WTC11 (cell line): Measurements from ENCODE around the gene DAP3. TPM values are rescaled to one million over a fixed set of nuclear protein-coding genes. Genes with fewer than 3 reads are reported as not detected.

ENCODE experiments used
- ATAC-seq: fragments of 200-7000 bp; cut with Tn5 transposase; 2 replicates; pipeline ENCODE4 v1.10.0; 2021; ENCODE audit warnings: mild to moderate bottlenecking, moderate library complexity
- CTCF ChIA-PET: fragments of 300-600 bp; sonication (Branson Sonifier 250); formaldehyde crosslinking; loops from one replicate; lab custom pipeline; 2021; ENCODE audit warnings: antibody characterized with exemption; lab: Charles Lee
- POLR2A ChIA-PET: fragments of 350-600 bp; sonication (Branson Sonifier 250); formaldehyde crosslinking; loops from one replicate; lab custom pipeline; 2021; ENCODE audit warnings: antibody characterized with exemption; lab: Charles Lee
- DNase-seq: peaks from one replicate; pipeline ENCODE4 v3.0.0; 2021; ENCODE audit warnings: low spot score
- H3K27ac Mint-ChIP-seq: 2 replicates; pipeline ENCODE4 v1.8.0; 2021; ENCODE audit warnings: mixed read lengths
- H3K27me3 Mint-ChIP-seq: 2 replicates; pipeline ENCODE4 v1.8.0; 2021; ENCODE audit warnings: low read depth, mild to moderate bottlenecking, moderate library complexity, mixed read lengths
- H3K36me3 Mint-ChIP-seq: 2 replicates; pipeline ENCODE4 v1.8.0; 2021; ENCODE audit warnings: mixed read lengths
- H3K4me1 Mint-ChIP-seq: 2 replicates; pipeline ENCODE4 v1.8.0; 2022; ENCODE audit warnings: mixed read lengths
- H3K4me3 Mint-ChIP-seq: 2 replicates; pipeline ENCODE4 v1.8.0; 2021; ENCODE audit warnings: mild to moderate bottlenecking, moderate library complexity, mixed read lengths
- H3K9me3 Mint-ChIP-seq: 2 replicates; pipeline ENCODE4 v1.8.0; 2021; ENCODE audit warnings: mixed read lengths
- ATF1 ChIP-seq: sonication (generic); formaldehyde crosslinking; IDR thresholded peaks from 2 replicates; pipeline ENCODE4 v1.8.1; 2023; ENCODE audit warnings: mild to moderate bottlenecking, moderate library complexity, missing genetic modification reagents
- FOXK1 ChIP-seq: sonication (generic); formaldehyde crosslinking; IDR thresholded peaks from 2 replicates; pipeline ENCODE4 v1.8.0; 2022; ENCODE audit warnings: mild to moderate bottlenecking, moderate library complexity, missing genetic modification reagents
- GRHL2 ChIP-seq: fragments of 250-450 bp; sonication (Bioruptor Pico); IDR thresholded peaks from 2 replicates; pipeline ENCODE4 v1.8.0; 2022; ENCODE audit warnings: mild to moderate bottlenecking, moderate library complexity; ENCODE audit not compliant: insufficient replicate concordance, severe bottlenecking
- KAT7 ChIP-seq: sonication (generic); formaldehyde crosslinking; IDR thresholded peaks from 2 replicates; pipeline ENCODE4 v1.8.1; 2023; ENCODE audit warnings: missing genetic modification reagents, mild to moderate bottlenecking, borderline replicate concordance
- MXD4 ChIP-seq: fragments of 250-450 bp; sonication (Bioruptor Pico); IDR thresholded peaks from 2 replicates; pipeline ENCODE4 v1.8.0; 2021; ENCODE audit warnings: mild to moderate bottlenecking, moderate library complexity, borderline replicate concordance
- MYBL2 ChIP-seq: sonication (generic); formaldehyde crosslinking; IDR thresholded peaks from 2 replicates; pipeline ENCODE4 v1.8.1; 2023; ENCODE audit warnings: mild to moderate bottlenecking, moderate library complexity, missing genetic modification reagents
- NR1H2 ChIP-seq: sonication (generic); formaldehyde crosslinking; IDR thresholded peaks from 2 replicates; pipeline ENCODE4 v1.9.0; 2021; ENCODE audit warnings: mild to moderate bottlenecking, moderate library complexity, missing genetic modification reagents
- OVOL2 ChIP-seq: fragments of 250-450 bp; sonication (Bioruptor Pico); IDR thresholded peaks from 2 replicates; pipeline ENCODE4 v1.9.0; 2021; ENCODE audit warnings: mild to moderate bottlenecking, borderline replicate concordance
- RELA ChIP-seq: sonication (generic); formaldehyde crosslinking; IDR thresholded peaks from 2 replicates; pipeline ENCODE4 v1.8.1; 2022; ENCODE audit warnings: missing genetic modification reagents, mild to moderate bottlenecking, borderline replicate concordance
- SMAD3 ChIP-seq: sonication (generic); formaldehyde crosslinking; IDR thresholded peaks from 2 replicates; pipeline ENCODE4 v1.8.0; 2022; ENCODE audit warnings: missing genetic modification reagents, mild to moderate bottlenecking, borderline replicate concordance
- TCF7 ChIP-seq: sonication (generic); formaldehyde crosslinking; IDR thresholded peaks from 2 replicates; pipeline ENCODE4 v1.8.0; 2022; ENCODE audit warnings: mild to moderate bottlenecking, low read depth, missing genetic modification reagents, moderate library complexity
- TEAD1 ChIP-seq: sonication (generic); formaldehyde crosslinking; IDR thresholded peaks from 2 replicates; pipeline ENCODE4 v1.8.0; 2022; ENCODE audit warnings: mild to moderate bottlenecking, missing genetic modification reagents
- TEAD4 ChIP-seq: sonication (generic); formaldehyde crosslinking; IDR thresholded peaks from 2 replicates; pipeline ENCODE4 v1.8.0; 2022; ENCODE audit warnings: mild to moderate bottlenecking, missing genetic modification reagents
- ZNF121 ChIP-seq: sonication (generic); formaldehyde crosslinking; IDR thresholded peaks from 2 replicates; pipeline ENCODE4 v1.8.0; 2023; ENCODE audit warnings: missing genetic modification reagents
- ZNF138 ChIP-seq: sonication (generic); formaldehyde crosslinking; conservative IDR thresholded peaks from 2 replicates; pipeline ENCODE4 v1.8.1; 2022; ENCODE audit warnings: mild to moderate bottlenecking, moderate library complexity, missing genetic modification reagents
- ZNF317 ChIP-seq: sonication (generic); formaldehyde crosslinking; IDR thresholded peaks from 2 replicates; pipeline ENCODE4 v1.8.1; 2023; ENCODE audit warnings: low read depth, mild to moderate bottlenecking, moderate library complexity, missing genetic modification reagents, borderline replicate concordance
- ZNF396 ChIP-seq: fragments of 250-450 bp; sonication (Bioruptor Pico); IDR thresholded peaks from 2 replicates; pipeline ENCODE4 v1.8.0; 2021; ENCODE audit warnings: mild to moderate bottlenecking, moderate library complexity, borderline replicate concordance
- total RNA-seq: library from RNA; stranded (reverse); gene quantifications from 3 replicates; pipeline ENCODE4 v1.2.3, GENCODE V29; 2021
- TF ChIP-seq, protein P1 (sequence below): sonication (generic); formaldehyde crosslinking; IDR thresholded peaks from 2 replicates; pipeline ENCODE4 v1.8.0; 2023; ENCODE audit warnings: missing genetic modification reagents
- TF ChIP-seq, protein P2 (sequence below): sonication (generic); formaldehyde crosslinking; IDR thresholded peaks from 2 replicates; pipeline ENCODE4 v1.8.1; 2022; ENCODE audit warnings: missing genetic modification reagents, borderline replicate concordance
- TF ChIP-seq, protein P3 (sequence below): sonication (generic); formaldehyde crosslinking; IDR thresholded peaks from 2 replicates; pipeline ENCODE4 v1.8.1; 2023; ENCODE audit warnings: mild to moderate bottlenecking, missing genetic modification reagents
- TF ChIP-seq, protein P4 (sequence below): sonication (generic); formaldehyde crosslinking; IDR thresholded peaks from 2 replicates; pipeline ENCODE4 v1.8.1; 2022; ENCODE audit warnings: mild to moderate bottlenecking, missing genetic modification reagents, moderate library complexity, borderline replicate concordance
- TF ChIP-seq, protein P5 (sequence below): sonication (generic); formaldehyde crosslinking; IDR thresholded peaks from 2 replicates; pipeline ENCODE4 v1.8.1; 2022; ENCODE audit warnings: low read depth, missing genetic modification reagents, borderline replicate concordance
- TF ChIP-seq, protein P6 (sequence below): fragments of 250-450 bp; sonication (Bioruptor Pico); IDR thresholded peaks from 2 replicates; pipeline ENCODE4 v1.9.0; 2021; ENCODE audit warnings: mild to moderate bottlenecking, borderline replicate concordance

The DAP3 gene
- total RNA-seq, 1 experiment from 2014 or later, result 109 TPM

DNA sequence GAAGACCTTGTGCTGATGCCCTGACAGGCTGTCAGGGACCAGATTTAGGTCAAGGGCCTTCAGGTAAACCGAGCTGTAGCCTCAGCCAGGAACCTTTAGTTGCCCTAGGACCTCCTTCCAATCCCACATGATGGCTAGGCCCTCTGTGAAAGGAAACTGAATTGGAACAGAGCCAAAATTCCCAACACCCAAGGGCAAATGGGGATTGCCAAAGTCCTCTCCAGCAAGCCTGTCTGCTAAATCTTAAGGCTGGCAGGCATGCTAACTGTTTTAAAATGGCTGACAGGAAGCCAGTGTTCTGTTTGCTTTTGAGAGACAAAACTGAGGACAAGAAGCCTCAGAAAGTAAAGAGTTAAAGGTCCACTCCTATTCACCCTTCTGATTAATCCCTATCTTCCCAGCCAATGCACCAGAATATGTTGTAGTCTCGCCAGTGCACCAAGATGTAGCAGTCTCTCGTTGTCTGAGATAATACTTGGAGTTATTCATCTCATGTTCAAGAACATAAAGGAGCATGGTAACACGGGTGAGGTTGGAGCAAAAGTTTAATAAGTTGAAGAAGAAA, 43.8 kb upstream of the DAP3 start:
- H3K36me3 Mint-ChIP-seq, result peaks cover 34% of the 10 kb centered on the region
- H3K4me1 Mint-ChIP-seq, result peaks cover 5% of the 10 kb centered on the region
- H3K27me3 Mint-ChIP-seq, result peaks cover 24% of the 10 kb centered on the region
- CTCF ChIA-PET, result no interaction called here
- no peak overlapping the region for H3K4me3 Mint-ChIP-seq
- ATAC-seq (no peak), DNase-seq (no peak)
- H3K27ac Mint-ChIP-seq, result no peak overlapping the region
- H3K9me3 Mint-ChIP-seq, result peaks cover 36% of the 10 kb centered on the region
- POLR2A ChIA-PET, result no interaction called here
- no peak for TF ChIP-seq KAT7 (CRISPR knock-in tag)
- no peak for TF ChIP-seq FOXK1
- TF ChIP-seq ATF1 (CRISPR knock-in tag), result no peak
- no peak for TF ChIP-seq RELA (CRISPR knock-in tag)
- TF ChIP-seq ZNF121, result no peak
- no peak for TF ChIP-seq TEAD1 (CRISPR knock-in tag)
- TF ChIP-seq, protein P1, sequence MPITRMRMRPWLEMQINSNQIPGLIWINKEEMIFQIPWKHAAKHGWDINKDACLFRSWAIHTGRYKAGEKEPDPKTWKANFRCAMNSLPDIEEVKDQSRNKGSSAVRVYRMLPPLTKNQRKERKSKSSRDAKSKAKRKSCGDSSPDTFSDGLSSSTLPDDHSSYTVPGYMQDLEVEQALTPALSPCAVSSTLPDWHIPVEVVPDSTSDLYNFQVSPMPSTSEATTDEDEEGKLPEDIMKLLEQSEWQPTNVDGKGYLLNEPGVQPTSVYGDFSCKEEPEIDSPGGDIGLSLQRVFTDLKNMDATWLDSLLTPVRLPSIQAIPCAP (CRISPR knock-in tag), result no peak
- no peak for TF ChIP-seq NR1H2 (CRISPR knock-in tag)
- no peak for TF ChIP-seq ZNF396 (CRISPR knock-in tag)
- no peak for TF ChIP-seq TEAD4 (CRISPR knock-in tag)
- TF ChIP-seq, protein P2, sequence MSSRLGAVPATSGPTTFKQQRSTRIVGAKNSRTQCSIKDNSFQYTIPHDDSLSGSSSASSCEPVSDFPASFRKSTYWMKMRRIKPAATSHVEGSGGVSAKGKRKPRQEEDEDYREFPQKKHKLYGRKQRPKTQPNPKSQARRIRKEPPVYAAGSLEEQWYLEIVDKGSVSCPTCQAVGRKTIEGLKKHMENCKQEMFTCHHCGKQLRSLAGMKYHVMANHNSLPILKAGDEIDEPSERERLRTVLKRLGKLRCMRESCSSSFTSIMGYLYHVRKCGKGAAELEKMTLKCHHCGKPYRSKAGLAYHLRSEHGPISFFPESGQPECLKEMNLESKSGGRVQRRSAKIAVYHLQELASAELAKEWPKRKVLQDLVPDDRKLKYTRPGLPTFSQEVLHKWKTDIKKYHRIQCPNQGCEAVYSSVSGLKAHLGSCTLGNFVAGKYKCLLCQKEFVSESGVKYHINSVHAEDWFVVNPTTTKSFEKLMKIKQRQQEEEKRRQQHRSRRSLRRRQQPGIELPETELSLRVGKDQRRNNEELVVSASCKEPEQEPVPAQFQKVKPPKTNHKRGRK (CRISPR knock-in tag), result no peak
- no peak for TF ChIP-seq ZNF138 (CRISPR knock-in tag)
- TF ChIP-seq GRHL2 (CRISPR knock-in tag), result no peak
- TF ChIP-seq, protein P3, sequence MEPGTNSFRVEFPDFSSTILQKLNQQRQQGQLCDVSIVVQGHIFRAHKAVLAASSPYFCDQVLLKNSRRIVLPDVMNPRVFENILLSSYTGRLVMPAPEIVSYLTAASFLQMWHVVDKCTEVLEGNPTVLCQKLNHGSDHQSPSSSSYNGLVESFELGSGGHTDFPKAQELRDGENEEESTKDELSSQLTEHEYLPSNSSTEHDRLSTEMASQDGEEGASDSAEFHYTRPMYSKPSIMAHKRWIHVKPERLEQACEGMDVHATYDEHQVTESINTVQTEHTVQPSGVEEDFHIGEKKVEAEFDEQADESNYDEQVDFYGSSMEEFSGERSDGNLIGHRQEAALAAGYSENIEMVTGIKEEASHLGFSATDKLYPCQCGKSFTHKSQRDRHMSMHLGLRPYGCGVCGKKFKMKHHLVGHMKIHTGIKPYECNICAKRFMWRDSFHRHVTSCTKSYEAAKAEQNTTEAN (CRISPR knock-in tag), result no peak
- TF ChIP-seq SMAD3, result no peak
- TF ChIP-seq, protein P4, sequence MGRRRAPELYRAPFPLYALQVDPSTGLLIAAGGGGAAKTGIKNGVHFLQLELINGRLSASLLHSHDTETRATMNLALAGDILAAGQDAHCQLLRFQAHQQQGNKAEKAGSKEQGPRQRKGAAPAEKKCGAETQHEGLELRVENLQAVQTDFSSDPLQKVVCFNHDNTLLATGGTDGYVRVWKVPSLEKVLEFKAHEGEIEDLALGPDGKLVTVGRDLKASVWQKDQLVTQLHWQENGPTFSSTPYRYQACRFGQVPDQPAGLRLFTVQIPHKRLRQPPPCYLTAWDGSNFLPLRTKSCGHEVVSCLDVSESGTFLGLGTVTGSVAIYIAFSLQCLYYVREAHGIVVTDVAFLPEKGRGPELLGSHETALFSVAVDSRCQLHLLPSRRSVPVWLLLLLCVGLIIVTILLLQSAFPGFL, result no peak
- TF ChIP-seq, all 79 proteins: peak for 0

DNA sequence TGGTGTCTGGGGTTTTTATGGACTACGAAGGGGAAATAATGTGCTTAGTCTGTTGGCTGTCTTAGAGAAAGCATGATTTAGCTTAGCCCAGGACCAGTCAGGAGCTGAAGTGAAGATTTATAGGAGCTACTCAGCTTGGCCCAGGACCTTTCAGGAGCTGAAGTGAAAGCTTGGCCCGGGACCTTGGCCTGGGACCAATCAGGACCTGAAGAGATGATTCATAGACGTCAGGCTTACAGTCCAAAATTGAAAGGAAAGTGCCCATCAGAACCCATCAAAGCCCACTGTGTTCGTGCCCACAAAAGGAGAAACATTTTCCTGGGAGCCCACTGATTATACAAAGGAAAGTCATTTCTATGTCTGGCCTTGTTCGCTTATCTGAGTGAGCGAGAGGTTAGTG, 43.2 kb upstream of the DAP3 start:
- H3K4me3 Mint-ChIP-seq, result no peak overlapping the region
- peaks cover 24% of the 10 kb centered on the region for H3K27me3 Mint-ChIP-seq
- ATAC-seq (no peak), DNase-seq (no peak)
- no peak overlapping the region for H3K27ac Mint-ChIP-seq
- H3K36me3 Mint-ChIP-seq, result peaks cover 30% of the 10 kb centered on the region
- POLR2A ChIA-PET, result no interaction called here
- H3K9me3 Mint-ChIP-seq, result peaks cover 37% of the 10 kb centered on the region
- TF ChIP-seq MYBL2 (CRISPR knock-in tag) (no peak), MXD4 (CRISPR knock-in tag) (no peak), RELA (CRISPR knock-in tag) (no peak)
- TF ChIP-seq, all 79 proteins: peak for 0
- H3K4me1 Mint-ChIP-seq, result peaks cover 5% of the 10 kb centered on the region
- CTCF ChIA-PET, result no interaction called here

DNA sequence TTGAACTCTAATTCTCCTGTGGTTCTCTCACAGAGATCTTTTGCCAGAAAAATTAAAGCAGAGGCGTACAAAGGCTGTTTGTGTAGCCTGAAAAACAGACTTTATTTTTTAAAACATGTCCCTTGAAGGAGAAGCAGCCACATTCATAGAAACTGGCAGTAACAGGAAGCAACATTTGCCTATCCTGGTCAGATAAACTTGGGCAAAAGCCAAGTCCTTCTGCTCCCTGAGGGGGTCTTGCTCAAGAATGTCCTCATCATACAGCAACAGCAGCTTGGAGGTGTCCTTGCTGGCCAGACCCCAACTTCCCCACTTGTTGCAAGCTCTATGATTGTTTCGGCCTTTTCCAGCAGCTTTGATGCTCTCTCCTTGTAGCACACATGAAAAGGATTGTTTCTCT, 42.6 kb upstream of the DAP3 start:
- Mint-ChIP-seq H3K4me3 (no peak overlapping the region), H3K4me1 (peaks cover 5% of the 10 kb centered on the region), H3K9me3 (peaks cover 37% of the 10 kb centered on the region), H3K36me3 (peaks cover 28% of the 10 kb centered on the region), H3K27me3 (peaks cover 23% of the 10 kb centered on the region), H3K27ac (no peak overlapping the region)
- ChIA-PET POLR2A (interaction anchor here (0.5 kb wide), 1 partner anchor 89 kb away, joined by 3 read pairs; no protein-coding TSS in a partner anchor), CTCF (no interaction called here)
- ATAC-seq (no peak), DNase-seq (no peak)
- TF ChIP-seq ZNF317 (CRISPR knock-in tag), result no peak
- TF ChIP-seq, protein P5, sequence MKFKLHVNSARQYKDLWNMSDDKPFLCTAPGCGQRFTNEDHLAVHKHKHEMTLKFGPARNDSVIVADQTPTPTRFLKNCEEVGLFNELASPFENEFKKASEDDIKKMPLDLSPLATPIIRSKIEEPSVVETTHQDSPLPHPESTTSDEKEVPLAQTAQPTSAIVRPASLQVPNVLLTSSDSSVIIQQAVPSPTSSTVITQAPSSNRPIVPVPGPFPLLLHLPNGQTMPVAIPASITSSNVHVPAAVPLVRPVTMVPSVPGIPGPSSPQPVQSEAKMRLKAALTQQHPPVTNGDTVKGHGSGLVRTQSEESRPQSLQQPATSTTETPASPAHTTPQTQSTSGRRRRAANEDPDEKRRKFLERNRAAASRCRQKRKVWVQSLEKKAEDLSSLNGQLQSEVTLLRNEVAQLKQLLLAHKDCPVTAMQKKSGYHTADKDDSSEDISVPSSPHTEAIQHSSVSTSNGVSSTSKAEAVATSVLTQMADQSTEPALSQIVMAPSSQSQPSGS (CRISPR knock-in tag), result no peak
- TF ChIP-seq OVOL2 (CRISPR knock-in tag), result no peak
- TF ChIP-seq TCF7, result no peak
- TF ChIP-seq, protein P6, sequence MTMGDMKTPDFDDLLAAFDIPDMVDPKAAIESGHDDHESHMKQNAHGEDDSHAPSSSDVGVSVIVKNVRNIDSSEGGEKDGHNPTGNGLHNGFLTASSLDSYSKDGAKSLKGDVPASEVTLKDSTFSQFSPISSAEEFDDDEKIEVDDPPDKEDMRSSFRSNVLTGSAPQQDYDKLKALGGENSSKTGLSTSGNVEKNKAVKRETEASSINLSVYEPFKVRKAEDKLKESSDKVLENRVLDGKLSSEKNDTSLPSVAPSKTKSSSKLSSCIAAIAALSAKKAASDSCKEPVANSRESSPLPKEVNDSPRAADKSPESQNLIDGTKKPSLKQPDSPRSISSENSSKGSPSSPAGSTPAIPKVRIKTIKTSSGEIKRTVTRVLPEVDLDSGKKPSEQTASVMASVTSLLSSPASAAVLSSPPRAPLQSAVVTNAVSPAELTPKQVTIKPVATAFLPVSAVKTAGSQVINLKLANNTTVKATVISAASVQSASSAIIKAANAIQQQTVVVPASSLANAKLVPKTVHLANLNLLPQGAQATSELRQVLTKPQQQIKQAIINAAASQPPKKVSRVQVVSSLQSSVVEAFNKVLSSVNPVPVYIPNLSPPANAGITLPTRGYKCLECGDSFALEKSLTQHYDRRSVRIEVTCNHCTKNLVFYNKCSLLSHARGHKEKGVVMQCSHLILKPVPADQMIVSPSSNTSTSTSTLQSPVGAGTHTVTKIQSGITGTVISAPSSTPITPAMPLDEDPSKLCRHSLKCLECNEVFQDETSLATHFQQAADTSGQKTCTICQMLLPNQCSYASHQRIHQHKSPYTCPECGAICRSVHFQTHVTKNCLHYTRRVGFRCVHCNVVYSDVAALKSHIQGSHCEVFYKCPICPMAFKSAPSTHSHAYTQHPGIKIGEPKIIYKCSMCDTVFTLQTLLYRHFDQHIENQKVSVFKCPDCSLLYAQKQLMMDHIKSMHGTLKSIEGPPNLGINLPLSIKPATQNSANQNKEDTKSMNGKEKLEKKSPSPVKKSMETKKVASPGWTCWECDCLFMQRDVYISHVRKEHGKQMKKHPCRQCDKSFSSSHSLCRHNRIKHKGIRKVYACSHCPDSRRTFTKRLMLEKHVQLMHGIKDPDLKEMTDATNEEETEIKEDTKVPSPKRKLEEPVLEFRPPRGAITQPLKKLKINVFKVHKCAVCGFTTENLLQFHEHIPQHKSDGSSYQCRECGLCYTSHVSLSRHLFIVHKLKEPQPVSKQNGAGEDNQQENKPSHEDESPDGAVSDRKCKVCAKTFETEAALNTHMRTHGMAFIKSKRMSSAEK (CRISPR knock-in tag), result no peak
